Psoas muscle (tissue), 8 donors: ENCODE data around the gene PTCH2. TPM values are rescaled to one million over a fixed set of nuclear protein-coding genes. Genes with fewer than 3 reads are reported as not detected.
"Not testable (repeated sequence)": the region's sequence is repeated elsewhere in the genome, so short reads cannot be mapped to it uniquely, and the experiment has no call there.

Experiments used
- ATAC-seq, 4 donors: fragments of 200-7000 bp; cut with Tn5 transposase; one replicate each; pipeline ENCODE4 v1.9.1; 2020; ENCODE audit warnings: moderate library complexity in 3 of 4, mild to moderate bottlenecking in 2 of 4
- DNase-seq, 2 donors: peaks; one replicate each; pipeline ENCODE4 v3.0.0-alpha.2; 2020
- H3K27ac ChIP-seq: fragments of 200-600 bp; one replicate; pipeline ENCODE4 v1.8.0; 2022
- H3K27me3 ChIP-seq, 3 donors: fragments of 200-600 bp in 1 of 3; one replicate each; pipeline versions ENCODE4 v1.6.1 to v1.8.0; 2013 to 2022; ENCODE audit warnings: low read length in 2 of 3, mild to moderate bottlenecking in 2 of 3, moderate library complexity in 1 of 3; ENCODE audit not compliant: insufficient read depth in 3 of 3
- H3K36me3 ChIP-seq, 2 donors: fragments of 200-600 bp in 1 of 2; one replicate each; pipeline versions ENCODE4 v1.6.1 to v1.8.0; 2013 to 2022; ENCODE audit warnings: low read depth in 1 of 2, mild to moderate bottlenecking in 1 of 2, moderate library complexity in 1 of 2; ENCODE audit not compliant: insufficient read depth in 1 of 2
- H3K4me1 ChIP-seq: fragments of 200-600 bp; one replicate; pipeline ENCODE4 v1.8.0; 2022
- H3K4me3 ChIP-seq: fragments of 200-600 bp; one replicate; pipeline ENCODE4 v1.8.0; 2022; ENCODE audit warnings: mild to moderate bottlenecking
- H3K9me3 ChIP-seq: fragments of 200-600 bp; one replicate; pipeline ENCODE4 v1.8.0; 2022
- CTCF ChIP-seq: fragments of 200-600 bp; IDR thresholded peaks from one replicate; pipeline ENCODE4 v1.8.0; 2022; ENCODE audit warnings: antibody characterized with exemption
- WGBS, 3 donors: extraction: QIAGEN DNeasy Blood & Tissue Kit; methylation state at CpG; one replicate each; pipeline versions ENCODE4 v1.1.6 to v1.1.7; 2013; 5-methylcytosine and 5-hydroxymethylcytosine counted together
- intact Hi-C, 2 donors: fragments of 100-400 bp; cut with DNase I; formaldehyde crosslinking; loops; one replicate each; pipeline versions ENCODE4 v1.11.0 to v1.14.2; 2022
- polyA plus RNA-seq, 3 donors: library from polyadenylated mRNA; stranded (reverse); fragments of 200-250 nt; gene quantifications; one replicate each; pipeline ENCODE4 v1.2.3, GENCODE V29; 2013
- total RNA-seq, 4 donors: library from RNA; stranded (reverse); fragmentation: NEBNext Ultra II Directional in 2 of 4; extraction: Animal tissue kit (Norgen Biotek cat#: 25700) in 2 of 4; gene quantifications; one replicate each; pipeline versions ENCODE4 v1.2.1 to v1.2.4, GENCODE V29; 2021 to 2023
- donor health status: healthy with polysubstance abuse.
- donor health status: DM: no; HTN: no; CAD: no; lungs with moderate emphysema.
- donor health status: Bipolar disorder and iron deficiency.
- donor health status: healthy.
- donor health status: DM: yes; HTN: yes; CAD: no.
- donor health status: DM: no; HTN: no; CAD: no.
- donor health status: DM: no; HTN: no; CAD: no.
- donor health status: DM: yes; HTN: yes; CAD: no.

The PTCH2 gene
- total and polyA plus RNA-seq, 7 donors, result 0.12 to 1.0 (median 0.35) TPM

- Histone ChIP-seq H3K9me3 (no peaks in the 10 kb centered on the region), H3K4me3 (peak overlapping the region; percentile 77), H3K27me3 (no peaks in the 10 kb centered on the region), H3K27ac (peak overlapping the region; percentile 96), H3K36me3 (no peaks in the 10 kb centered on the region), H3K4me1 (no peaks in the 10 kb centered on the region)
- TF ChIP-seq CTCF, result no peak
- ATAC-seq (peak; percentile 89 to 94 (median 90)), DNase-seq (peak; percentile 81 to 91)
- 0 to 1% (median 0%) methylated on average over 33 of the region's 33 CpGs for WGBS, 3 donors
- intact Hi-C loops, result loop anchor here in 1 of 2 donors (5.0 kb wide), 1 partner anchor 32 kb away; the partner anchor contains the start of gene BEST4
Measured at GRCh38 chr1:44819608-44820327, 23.3 kb downstream of the PTCH2 start.

GRCh38 chr1:44819196-44819607 is 23.9 kb downstream of the PTCH2 start:
- DNase-seq (peak in 1 of 2 donors; percentile 26), ATAC-seq (peak in 2 of 4 donors; percentile 13 to 21)
- Histone ChIP-seq H3K36me3 (no peaks in the 10 kb centered on the region), H3K4me3 (peak overlapping the region; percentile 77), H3K4me1 (no peaks in the 10 kb centered on the region), H3K9me3 (no peaks in the 10 kb centered on the region), H3K27me3 (no peaks in the 10 kb centered on the region), H3K27ac (peak overlapping the region; percentile 96)
- 2 to 3% (median 2%) methylated on average over 13 of the region's 13 CpGs for WGBS, 3 donors
- intact Hi-C loops, result no loop called here
- no peak for TF ChIP-seq CTCF

- no peaks in the 10 kb centered on the region for H3K27me3 ChIP-seq
- H3K4me3 ChIP-seq, result no peak overlapping the region
- WGBS, 3 donors, result 94 to 95% (median 95%) methylated on average over 11 of the region's 11 CpGs
- no peak for TF ChIP-seq CTCF
- no peak overlapping the region for H3K27ac ChIP-seq
- intact Hi-C loops, result no loop called here
- H3K9me3 ChIP-seq, result no peaks in the 10 kb centered on the region
- no peak for ATAC-seq
- no peaks in the 10 kb centered on the region for H3K36me3 ChIP-seq
- DNase-seq, result peak in 1 of 2 donors; percentile 6
- no peaks in the 10 kb centered on the region for H3K4me1 ChIP-seq
Measured at GRCh38 chr1:44817771-44818495, 25.1 kb downstream of the PTCH2 start.

DNA sequence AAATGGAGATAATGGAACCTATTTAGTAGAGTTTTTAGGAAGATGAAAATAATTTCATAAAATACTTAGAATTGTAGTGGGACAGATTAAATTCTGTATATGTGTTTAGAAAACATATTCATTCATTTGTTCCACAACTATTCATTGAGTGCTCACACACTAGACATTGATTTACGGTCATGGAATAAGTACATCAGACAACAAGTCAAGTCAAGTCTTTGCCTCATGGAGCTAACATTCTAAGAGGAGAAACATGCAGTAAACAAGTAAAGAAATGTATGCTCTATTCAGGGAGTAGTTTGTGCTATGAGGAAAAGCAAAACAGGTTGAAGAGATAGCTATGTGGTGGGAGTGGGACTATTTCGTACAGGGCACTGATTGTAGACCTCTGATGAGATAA is 25.7 kb downstream of the PTCH2 start:
- Histone ChIP-seq H3K36me3 (no peaks in the 10 kb centered on the region), H3K27me3 (no peaks in the 10 kb centered on the region), H3K4me3 (no peak overlapping the region), H3K4me1 (no peaks in the 10 kb centered on the region), H3K9me3 (no peaks in the 10 kb centered on the region), H3K27ac (no peak overlapping the region)
- no peak for TF ChIP-seq CTCF
- DNase-seq (no peak), ATAC-seq (no peak)
- 91 to 96% (median 94%) methylated on average over 2 of the region's 2 CpGs for whole genome bisulfite sequencing, 3 donors
- intact Hi-C loops, result no loop called here

DNA sequence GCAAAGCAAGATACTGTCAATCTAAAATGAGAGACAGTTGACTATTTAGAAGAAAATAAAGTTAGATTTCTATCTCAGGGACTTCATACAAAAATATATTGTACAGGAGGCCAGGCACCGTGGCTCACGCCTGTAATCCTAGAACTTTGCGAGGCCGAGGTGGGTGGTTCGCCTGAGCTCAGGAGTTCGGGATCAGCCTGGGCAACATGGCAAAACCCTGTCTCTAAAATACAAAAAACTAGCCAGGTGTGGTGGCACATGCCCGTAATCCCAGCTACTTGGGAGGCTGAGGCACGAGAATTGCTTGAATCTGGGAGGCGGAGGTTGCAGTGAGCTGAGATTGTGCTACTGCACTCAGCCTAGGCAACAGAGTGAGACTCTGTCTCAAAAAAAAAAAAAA is 27.1 kb downstream of the PTCH2 start:
- 87 to 92% (median 89%) methylated on average over 9 of the region's 9 CpGs for WGBS, 3 donors
- not testable (repeated sequence) for H3K27me3 ChIP-seq, ATAC-seq

More for the DNA sequence above, 27.1 kb downstream of the PTCH2 start:
- H3K4me1 ChIP-seq, H3K9me3 ChIP-seq, H3K36me3 ChIP-seq, H3K4me3 ChIP-seq, H3K27ac ChIP-seq, intact Hi-C loops: not testable (repeated sequence)
- peak in 1 of 2 donors; percentile 12 for DNase-seq
